ENCODE data around the gene SSR1.

Gene SSR1

DNA sequence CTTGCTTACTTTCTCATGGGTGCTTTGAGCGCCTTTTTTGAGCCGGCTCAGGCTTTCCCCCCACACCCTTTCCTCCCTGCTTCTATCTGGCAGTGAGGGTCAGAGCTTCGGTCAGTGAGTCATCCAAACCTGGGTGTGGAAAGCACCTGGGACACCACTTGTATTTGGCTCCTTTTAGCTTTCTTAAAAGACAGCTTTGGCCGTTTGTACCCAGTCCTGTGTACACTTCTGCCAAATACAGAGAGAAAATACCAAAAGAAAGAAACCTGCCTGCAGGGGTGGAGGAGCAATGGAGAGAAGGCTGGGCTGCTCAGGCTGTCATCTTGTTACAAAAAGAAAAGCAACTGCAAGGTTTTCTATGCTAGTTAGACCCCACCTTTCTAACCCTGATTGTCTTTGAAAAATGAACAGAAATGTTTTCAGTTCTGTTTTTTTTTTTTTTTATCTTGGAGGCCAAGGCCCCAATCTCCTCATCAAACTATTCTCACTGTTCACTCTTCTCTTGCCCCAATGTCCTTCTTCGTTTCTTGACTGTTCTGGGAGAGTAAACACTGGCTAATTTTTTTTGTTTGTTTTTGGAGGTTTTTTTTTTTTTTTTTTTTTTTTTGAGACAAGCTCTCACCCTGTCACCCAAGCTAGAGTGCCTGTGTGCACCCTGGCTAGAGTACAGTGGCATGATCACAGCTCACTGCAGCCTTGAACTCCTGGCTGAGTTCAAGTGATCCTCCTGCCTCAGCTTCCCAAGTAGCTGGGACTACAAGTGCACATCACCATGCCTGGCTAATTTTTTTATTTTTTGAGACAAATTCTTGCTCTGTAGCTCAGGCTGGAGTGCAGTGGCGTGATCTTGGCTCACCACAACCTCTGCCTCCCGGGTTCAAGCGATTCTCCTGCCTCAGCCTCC lies 76.4 kb downstream of the SSR1 start:
- no peak for DNase-seq

DNA sequence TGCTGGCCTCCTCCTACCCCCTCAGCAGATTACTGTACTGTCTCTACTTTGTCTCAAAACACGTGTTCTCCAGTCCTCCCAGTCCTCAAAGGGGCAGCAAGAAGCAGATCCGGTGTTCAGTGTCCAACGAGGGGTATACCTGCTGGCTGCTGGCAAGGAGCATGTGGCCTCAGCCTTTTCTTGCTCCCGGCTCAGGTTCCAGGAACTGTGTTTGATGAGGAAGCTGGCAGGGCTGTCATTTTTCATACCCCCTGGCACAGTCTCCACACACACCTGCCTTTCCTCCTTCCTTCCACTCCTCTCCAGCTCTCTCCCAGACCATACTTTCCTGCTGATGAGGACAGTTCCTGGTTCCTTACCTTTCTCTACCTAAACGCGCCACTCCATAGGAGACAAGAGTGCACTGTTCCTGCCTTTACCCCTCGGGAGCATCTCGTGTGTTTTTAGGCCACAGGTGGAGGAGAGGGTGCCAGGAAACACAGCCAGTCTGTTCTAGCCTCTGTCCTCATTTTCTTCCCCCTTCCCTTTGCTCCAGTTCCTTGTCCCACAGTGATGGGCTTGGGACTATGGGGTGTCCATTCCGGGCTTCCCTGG lies 77.2 kb downstream of the SSR1 start:
- DNase-seq, result no peak

DNA sequence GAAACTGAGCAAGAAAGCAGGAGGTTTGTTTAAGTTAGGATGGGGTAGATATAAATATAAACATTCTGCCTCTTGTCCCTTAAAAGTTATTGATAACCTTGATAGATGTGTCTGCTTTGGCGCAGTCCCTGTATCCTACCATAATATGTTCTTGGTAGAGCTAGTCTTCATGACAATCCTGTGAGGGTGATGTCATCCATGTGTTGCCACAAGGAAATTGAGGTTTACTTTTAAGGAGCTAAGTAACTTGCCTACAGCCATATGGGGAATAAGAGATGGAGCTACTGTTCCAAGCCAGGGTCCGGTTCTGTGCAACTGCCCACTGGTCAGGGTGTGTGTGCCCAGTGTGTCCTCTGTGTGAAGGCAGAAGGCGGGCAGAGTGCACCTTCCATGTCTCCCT lies 78.5 kb downstream of the SSR1 start:
- no peak for DNase-seq

DNA sequence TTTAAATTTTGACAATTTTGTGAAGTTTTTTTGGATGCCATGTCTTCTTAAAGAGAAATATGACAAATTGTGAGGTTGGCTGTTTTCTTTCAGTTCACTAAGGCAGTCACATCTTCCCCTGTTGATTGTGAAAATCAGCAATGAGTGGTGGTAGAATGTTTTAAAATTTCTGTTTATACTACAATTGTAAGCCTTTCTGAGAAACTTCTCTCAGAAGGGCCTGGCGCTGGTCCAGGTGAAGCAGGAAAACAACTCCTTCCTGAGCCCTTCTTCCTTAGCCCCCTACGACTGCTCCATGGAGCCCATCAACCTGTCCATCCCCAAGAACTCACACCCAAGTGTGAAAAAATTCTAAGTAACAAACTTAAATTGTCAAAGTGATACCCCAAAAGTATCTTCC lies 80.6 kb downstream of the SSR1 start:
- DNase-seq, result no peak

DNA sequence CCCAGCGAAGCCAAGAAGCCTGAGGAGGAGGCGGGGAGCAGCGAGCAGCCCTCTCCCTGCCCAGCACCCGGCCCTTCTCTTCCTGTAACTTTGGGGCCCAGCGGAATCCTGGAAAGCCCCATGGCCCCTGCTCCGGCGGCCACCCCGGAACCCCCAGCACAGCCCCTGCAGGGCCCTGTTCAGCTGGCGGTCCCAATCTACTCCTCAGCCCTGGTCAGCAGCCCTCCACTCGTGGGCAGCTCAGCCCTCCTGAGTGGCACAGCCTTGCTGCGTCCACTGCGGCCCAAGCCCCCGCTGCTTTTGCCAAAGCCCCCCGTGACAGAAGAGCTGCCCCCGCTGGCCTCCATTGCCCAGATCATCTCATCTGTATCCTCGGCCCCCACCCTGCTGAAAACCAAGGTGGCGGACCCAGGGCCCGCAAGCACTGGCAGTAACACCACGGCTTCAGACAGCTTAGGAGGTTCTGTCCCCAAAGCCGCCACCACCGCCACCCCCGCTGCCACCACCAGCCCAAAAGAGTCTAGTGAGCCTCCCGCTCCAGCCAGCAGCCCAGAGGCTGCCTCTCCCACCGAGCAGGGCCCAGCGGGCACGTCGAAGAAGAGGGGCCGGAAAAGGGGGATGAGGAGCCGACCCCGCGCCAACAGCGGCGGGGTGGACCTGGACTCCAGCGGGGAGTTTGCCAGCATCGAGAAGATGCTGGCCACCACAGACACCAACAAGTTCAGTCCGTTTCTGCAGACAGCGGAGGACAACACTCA lies 81.9 kb downstream of the SSR1 start:
- DNase-seq, result no peak

DNA sequence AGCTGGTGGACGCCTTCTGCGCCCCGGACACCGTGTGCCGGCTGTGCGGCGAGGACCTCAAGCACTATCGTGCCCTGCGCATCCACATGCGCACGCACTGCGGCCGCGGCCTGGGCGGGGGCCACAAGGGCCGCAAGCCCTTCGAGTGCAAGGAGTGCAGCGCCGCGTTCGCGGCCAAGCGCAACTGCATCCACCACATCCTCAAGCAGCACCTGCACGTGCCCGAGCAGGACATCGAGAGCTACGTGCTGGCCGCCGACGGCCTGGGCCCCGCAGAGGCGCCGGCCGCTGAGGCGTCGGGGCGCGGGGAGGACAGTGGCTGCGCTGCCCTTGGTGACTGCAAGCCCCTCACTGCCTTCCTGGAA lies 82.7 kb downstream of the SSR1 start:
- DNase-seq, result no peak

DNA sequence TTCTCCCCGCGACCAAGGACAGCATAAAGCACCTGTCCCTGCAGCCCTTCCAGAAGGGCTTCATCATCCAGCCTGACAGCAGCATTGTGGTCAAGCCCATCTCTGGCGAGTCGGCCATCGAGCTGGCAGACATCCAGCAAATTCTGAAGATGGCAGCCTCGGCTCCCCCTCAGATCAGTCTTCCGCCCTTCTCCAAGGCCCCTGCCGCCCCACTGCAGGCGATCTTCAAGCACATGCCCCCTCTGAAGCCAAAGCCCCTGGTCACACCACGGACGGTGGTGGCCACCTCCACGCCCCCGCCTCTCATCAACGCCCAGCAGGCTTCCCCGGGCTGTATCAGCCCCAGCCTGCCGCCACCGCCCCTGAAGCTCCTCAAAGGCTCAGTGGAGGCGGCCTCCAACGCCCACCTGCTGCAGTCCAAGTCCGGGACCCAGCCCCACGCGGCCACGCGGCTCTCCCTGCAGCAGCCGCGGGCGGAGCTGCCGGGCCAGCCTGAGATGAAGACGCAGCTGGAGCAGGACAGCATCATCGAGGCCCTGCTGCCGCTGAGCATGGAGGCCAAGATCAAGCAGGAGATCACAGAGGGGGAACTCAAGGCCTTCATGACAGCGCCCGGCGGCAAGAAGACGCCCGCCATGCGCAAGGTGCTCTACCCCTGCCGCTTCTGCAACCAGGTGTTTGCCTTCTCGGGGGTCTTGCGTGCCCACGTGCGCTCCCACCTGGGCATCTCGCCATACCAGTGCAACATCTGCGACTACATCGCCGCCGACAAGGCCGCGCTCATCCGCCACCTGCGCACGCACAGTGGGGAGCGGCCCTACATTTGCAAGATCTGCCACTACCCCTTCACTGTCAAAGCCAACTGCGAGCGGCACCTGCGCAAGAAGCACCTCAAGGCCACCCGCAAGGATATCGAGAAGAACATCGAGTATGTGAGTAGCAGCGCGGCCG lies 83.3 kb downstream of the SSR1 start:
- DNase-seq, result no peak

DNA sequence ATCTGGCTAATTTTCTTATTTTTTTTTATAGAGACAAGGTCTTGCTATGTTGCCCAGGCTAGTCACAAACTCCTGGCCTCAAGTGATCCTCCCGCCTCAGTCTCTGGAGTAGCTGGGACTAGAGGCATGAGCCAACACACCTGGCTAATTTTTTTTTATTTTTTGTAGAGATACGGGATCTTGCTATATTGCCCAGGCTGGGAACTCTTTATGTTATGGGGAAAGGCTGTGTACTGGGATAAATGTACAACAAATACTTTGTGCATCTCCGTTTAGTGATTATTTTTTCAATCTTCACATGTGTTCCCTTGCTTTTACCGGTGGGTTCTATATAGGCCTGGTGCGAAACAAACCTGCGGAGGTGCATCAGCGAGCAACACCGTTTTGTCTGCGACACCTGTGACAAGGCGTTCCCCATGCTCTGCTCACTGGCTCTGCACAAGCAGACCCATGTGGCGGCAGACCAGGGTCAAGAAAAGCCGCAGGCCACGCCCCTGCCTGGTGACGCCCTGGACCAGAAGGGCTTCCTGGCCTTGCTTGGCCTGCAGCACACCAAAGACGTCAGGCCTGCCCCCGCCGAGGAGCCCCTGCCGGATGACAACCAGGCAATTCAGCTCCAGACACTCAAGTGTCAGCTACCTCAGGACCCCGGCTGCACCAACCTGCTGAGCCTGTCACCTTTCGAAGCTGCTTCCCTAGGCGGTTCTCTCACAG lies 84.2 kb downstream of the SSR1 start:
- DNase-seq, result no peak

DNA sequence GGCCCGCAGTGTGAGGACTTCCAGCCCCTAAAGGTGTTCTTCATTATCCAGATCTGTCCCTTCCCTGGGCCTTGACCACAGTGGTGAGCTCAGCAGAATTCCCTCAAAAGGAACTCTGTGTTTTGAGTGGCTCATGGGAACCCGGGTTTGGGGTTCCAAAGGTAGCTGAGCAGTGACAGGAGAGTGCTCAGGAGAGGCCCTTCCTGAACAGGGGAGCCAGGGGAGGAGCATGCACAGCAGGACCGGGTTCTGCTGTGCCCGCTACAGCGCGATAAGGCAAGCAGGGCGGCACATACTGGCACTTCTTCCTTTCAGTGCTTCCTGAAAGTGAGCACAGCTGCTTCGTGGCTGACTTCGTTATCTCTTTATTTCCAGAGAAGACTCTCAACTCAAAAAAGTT lies 88.3 kb downstream of the SSR1 start:
- no peak for DNase-seq

DNA sequence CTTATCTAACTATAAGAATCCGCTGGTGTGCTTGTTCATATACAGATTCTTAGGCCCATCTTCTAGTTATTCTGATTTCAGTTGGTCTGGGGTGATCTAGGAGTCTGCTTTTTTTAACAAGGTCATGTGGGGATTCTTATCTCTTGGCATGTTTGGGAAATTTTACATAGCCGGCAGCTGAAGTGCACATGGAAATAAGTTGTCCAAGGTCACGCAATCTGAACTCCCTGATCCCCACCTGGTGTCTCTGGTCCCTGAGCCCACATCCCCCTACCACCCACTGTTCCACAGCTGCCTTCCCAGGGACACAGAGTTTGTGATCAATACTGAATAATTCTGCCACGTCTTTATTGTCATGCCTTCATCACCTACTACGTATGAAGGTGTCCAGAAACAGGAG lies 90.8 kb downstream of the SSR1 start:
- DNase-seq, result no peak

DNA sequence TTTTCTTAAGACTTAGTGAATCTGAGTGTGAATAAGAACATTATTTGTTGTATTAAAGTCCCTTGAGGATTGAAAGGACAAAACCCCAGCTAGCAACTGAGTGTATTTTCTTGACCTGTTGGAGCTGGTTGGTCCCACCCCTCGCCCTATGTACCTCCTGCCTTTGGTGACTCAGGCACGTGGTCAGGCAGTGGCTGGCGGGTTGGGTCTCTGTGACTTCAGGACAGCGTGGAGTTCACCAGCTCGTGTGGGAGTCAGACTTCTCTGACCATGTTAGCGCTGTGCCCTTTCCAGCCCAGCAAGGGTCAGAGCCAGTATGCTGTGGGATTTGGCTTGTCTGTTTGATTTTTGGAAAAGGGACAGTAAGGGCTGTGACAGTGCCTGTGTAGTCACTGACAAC lies 93.7 kb downstream of the SSR1 start:
- no peak for DNase-seq

DNA sequence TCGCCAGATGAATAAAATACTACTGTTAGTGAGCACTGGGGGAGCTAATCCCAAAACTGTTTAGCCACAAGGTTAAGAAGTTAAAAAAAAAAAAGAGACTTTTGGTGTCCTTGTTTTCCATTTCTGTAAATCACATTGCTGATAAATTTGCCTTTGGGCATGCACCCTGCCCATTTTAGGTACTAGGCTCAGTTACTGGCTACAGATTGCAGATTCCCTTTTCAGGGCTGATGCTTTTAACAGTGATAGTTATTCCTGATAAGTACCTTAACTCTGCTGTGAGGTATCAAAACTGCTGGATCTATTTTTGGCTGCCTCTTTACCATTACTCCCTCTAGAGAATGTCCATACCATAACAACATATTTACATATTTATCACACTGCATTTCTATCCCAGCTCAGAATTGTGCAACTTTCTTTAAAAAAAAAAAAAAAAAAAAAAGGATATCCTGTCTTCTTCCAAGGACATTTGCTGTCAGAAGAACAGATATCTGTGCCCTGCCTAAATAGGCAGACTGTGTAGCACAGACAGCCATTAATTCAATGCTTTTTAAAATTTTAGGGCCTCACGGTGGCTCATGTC lies 94.5 kb downstream of the SSR1 start:
- no peak for DNase-seq
